Islet precursor cell (in vitro differentiated cells): ENCODE results near the gene SBK2.
"Not testable (repeated sequence)": the region's sequence is repeated elsewhere in the genome, so short reads cannot be mapped to it uniquely, and the experiment has no call there.

Source experiments
- DNase-seq: peaks from one replicate; pipeline ENCODE4 v3.0.0-alpha.2; 2018

Gene SBK2

GRCh38 chr19:55497763-55498162, 39.2 kb downstream of the SBK2 start:
- DNase-seq = no peak

GRCh38 chr19:55496820-55497219, 40.1 kb downstream of the SBK2 start:
- not testable (repeated sequence) for DNase-seq

GRCh38 chr19:55495646-55496349, 41.1 kb downstream of the SBK2 start:
- DNase-seq = peak; percentile 85

- DNase-seq = no peak
These were observed 42.7 kb downstream of the SBK2 start for GRCh38 chr19:55494172-55494761.

GRCh38 chr19:55493645-55494171, 43.2 kb downstream of the SBK2 start:
- DNase-seq = no peak

GRCh38 chr19:55493052-55493644, 43.8 kb downstream of the SBK2 start:
- DNase-seq = no peak

GRCh38 chr19:55492362-55492944, 44.5 kb downstream of the SBK2 start:
- DNase-seq = no peak

GRCh38 chr19:55491546-55492360, 45.2 kb downstream of the SBK2 start:
- no peak for DNase-seq

GRCh38 chr19:55490478-55491432, 46.2 kb downstream of the SBK2 start:
- no peak for DNase-seq

GRCh38 chr19:55489711-55490477, 47.0 kb downstream of the SBK2 start:
- no peak for DNase-seq

- no peak for DNase-seq
These were observed 47.8 kb downstream of the SBK2 start for GRCh38 chr19:55488986-55489710.

GRCh38 chr19:55487924-55488687, 48.8 kb downstream of the SBK2 start, which contains the start of gene SSC5D:
SSC5D (plus strand) TSS chr19:55488436; CDS start chr19:55488590, 154 bp downstream.
- DNase-seq = peak; percentile 81

- peak; percentile 96 for DNase-seq
These were observed 49.7 kb downstream of the SBK2 start for GRCh38 chr19:55486971-55487923.

- peak; percentile 71 for DNase-seq
These were observed 50.6 kb downstream of the SBK2 start for GRCh38 chr19:55486043-55486970.

GRCh38 chr19:55485439-55486011, 51.4 kb downstream of the SBK2 start:
- DNase-seq = no peak
